ENCODE results near the gene NINJ1.
"Not testable (repeated sequence)": the region's sequence is repeated elsewhere in the genome, so short reads cannot be mapped to it uniquely, and the experiment has no call there.

The NINJ1 gene

GRCh38 chr9:93118863-93119702 is 15.0 kb downstream of the NINJ1 start:
- DNase-seq = no peak

DNA sequence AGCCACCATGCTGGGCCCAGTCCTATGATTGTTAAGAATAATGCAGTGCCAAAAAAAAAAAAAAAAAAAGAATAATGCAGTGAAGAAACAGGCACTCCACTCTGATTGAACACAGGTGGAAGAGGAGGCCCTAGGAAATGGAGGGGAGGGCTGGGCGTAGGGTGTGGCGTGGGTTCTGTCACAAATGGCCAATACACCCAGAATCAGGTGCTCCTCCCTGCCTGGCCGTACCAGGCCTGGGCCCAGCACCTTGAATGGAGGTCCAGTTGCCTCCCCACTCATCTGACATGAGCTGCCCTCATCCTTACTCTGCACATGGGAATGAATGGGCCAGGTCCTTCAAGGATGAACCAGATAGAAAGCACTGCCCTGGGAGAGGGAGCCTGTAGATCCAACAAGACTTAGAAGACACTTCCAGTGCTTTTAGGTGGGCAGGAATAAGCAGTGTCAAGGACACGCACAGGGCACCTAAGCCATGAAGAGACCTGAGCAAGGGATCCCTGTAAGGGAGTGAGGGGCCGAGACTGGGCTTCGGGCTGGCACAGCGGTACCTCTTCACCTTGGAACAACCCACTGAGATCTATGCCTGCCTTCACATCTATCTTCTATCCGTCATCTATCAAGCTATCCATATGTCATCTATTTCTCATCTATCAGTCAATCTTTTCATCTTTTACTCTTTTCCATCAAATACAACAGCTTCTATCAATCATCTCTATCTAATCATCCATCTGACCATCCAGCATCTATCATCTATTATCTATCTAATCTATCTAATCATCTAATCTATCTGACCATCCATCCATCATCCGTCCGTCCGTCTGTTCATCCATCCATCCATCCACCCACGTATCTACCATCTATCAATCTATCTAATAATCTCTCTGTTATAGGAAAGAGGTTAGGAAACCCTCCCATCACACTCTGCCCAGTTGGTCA is 15.9 kb downstream of the NINJ1 start:
- no peak for DNase-seq

DNA sequence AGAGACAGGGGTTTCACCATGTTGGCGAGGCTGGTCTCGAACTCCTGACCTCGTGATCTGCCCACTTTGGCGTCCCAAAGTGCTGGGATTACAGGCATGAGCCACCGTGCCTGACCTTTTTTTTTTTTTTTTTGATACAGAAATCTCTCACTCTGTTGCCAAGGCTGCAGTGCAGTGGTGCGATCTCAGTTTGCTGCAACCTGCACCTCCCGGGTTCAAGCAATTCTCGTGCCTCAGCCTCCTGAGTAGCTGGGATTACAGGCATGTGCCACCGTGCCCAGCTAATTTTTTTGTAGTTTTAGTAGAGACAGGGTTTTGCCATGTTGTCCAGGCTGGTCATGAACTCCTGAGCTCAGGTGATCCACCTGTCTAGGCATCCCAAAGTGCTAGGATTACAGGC is 16.5 kb downstream of the NINJ1 start:
- not testable (repeated sequence) for DNase-seq

DNA sequence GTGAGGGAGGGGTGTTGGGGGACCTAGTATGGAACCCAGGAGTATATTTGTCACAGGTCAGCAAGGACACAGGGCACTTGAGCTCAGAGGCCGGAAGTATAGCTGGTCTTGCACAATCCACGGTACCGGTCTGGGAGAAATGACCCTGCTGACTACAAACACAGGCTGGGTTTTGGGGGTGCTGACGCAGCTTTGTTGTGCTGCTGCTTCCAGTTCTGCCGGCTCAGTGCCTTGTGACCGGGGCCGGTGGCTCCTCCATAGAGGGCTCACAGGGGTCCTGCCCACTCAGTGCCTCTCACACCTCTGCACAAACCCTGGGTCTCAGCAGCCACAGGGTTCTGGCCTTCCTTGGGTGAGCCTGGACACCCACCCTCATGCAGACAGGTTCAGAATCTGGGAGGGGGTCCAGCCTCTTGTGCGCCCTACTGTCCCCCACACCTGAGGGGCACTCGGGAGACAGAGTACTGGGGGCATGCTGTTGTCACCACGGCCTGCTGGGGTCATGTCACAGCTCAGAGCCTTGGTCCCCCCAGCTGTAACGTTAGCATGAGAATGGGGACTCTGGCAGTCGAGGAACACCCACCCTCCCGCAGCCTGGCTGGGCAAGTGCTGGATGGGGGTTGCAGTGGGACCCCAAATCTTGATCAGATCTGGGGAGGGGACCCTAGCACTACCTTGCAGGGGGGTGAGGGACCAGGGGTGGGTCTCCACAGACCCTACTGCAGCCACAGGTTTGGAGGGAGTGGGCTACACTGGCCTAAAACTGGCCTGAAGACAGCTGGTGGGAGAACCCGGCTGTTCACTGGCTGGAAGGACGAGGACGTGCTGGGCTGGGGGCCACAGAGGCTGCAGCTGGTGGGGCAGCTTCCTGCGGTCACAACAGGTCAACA is 17.7 kb downstream of the NINJ1 start:
- no peak for DNase-seq

GRCh38 chr9:93115486-93116071 is 18.5 kb downstream of the NINJ1 start:
- no peak for DNase-seq

DNA sequence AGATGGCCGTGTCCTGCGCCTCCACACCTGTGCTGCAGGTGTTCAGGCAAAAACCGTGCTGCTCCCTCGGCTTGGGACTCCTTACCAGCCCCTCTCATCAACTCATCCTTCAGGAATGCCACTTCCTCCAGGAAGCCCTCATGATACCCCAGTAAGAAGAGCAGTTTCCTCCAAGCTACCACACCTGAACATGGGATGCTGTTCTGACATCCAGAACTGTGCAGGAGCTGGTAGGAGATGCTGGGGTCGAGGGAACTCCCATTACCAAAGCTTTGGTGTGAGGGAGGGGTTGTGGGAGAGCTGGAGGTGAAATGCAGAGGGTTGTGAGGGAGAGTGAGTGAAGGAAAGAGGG is 19.1 kb downstream of the NINJ1 start:
- DNase-seq = no peak

DNA sequence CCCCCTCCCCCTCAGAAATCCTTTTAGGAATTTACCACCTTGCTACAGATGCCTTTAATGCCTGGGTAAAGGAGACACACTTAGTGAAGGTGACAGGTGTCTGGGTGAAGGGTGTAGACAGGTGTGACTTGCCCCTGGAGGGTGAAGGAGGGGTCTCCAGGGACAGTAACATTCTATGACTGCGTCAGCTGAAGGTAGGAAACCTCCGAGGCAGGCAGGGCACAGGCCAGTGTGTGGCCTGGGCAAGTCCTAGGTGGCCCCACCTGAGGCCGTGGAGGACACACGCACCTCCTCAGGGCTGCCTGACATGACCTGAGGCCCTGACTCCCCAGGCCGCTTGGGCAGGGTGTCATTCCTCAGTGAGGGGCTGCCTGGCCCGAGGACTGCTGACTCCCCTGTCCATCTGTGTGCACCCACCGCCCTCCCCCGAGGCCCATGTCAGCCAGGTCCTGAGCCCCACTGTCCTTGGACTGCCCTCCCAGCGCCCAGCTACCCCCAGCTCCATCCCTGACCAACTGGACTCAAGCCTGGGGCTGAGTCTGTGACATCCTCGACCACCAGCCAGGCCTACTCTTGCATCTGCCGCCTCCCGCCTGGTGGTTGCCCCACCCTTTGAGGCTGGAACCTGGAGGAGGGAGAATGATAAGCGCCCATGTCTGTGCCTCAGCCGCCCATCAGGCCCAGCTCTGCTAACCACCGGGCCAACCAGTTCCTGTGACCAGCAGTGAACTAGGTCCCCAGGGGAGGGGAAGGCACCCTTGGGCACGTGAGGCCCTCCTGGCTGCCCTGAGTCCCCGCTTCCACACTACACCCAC is 19.7 kb downstream of the NINJ1 start:
- no peak for DNase-seq

DNA sequence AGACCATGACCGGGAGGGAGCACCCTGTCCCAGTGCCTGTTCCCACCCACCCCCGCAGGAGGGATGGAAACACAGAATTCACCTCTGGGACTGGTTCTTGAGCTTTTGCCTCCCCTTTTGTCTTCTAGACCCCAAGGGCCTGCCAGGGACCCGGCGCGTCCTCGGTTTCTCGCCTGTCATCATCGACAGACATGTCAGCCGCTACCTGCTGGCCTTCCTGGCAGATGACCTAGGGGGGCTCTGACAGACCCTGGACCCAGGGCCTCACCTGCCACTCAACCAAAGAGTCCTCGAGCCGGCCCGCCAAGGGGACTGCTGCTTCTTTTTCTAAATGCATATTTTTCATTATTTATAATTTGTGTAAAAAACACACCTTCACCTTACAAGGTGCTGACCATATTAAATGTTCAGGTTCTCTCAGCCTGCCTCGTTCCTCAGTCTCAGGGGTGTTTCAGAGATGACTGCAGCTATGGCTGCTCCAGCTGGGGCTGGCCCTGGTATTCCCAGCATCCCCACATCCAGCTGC is 21.1 kb downstream of the NINJ1 start:
- DNase-seq = no peak

DNA sequence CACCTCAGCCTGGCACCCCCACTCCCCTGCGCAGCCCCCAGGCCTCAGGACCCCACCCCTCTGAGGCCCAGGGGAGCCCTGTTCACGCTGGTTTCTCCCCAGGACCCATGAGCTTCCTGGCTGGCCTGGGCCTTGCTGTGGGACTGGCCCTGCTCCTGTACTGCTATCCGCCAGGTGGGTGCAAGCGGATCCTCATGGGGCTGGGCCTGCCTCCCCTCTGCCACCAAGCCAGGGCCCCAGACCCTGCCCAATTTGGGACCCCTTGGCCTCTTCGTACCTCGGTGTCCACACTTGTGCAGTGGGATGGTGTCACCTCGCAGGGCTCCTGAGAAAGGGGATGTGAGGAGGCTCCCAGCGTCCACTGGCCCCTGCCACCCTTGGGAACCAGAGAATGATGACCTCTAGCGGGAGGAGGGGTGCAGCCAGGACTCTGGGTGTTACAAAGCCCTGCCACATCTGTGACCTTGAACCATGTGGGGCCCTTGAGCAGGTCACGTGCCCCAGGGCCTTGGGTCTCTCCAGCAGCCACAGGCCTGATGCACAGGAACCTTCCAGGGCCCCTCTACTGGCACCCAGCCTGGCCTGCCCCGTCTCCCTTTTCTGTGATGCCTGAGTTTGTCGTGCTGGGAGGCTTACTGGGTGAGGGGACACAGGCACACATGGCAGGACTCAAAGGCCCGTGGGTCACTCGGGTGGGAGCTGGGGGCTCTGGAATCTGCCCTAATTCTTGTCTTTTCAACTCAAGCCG is 21.8 kb downstream of the NINJ1 start:
- DNase-seq = no peak

DNA sequence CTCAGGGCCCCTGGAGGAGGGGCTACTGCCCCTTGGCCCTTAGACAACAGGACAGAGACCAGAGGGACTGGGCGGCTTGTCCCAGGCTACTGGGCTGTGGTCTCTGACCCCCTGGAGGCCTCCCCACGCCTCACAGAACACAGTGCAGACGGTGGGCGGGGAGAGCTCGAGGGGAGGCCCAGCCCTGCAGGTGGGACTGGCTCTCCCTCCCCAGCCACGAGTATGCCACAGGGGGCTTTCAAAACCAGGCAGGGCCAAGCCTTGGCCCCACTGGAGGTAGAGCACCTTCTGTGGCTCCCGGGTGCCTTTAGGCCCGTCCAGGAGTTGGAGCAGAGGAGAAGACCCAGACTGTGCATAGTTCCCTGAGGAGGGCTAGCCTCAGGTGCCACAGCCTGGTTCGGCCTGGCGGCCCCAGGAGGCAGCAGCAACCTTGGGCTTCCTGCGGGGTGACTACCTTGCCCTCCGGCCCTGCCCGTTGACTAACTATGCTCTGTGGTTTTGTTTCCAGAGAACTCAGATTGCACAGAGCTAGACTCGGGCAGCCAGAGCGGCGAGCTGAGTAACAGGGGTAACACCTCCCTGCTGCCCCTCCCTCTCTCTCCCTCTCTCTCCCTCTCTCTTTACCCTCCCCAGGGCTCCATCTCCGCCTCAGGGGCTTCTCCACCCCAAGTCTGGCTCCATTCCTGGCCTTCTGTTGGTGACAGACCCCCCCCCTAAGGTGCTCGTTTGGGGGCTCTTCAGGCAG is 22.5 kb downstream of the NINJ1 start:
- no peak for DNase-seq

DNA sequence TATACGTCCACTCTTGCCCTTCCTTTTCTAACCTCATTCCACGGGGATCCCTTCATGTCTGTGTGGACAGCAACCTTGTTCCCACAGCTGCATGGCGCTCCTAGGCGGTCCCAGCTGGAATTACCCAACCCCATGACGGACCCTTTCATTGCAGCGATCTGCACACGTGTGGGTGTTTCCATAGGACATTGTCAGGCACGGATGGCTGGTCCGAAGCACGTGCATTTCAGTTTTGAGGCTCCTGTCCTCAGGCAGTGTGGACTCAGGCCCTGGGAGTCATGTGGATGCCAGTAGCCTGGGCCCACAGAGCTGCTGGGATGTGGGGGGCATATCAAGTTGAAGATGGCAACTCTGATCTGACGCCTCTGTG is 23.1 kb downstream of the NINJ1 start:
- DNase-seq = no peak

GRCh38 chr9:93110311-93110855 is 23.7 kb downstream of the NINJ1 start:
- no peak for DNase-seq

DNA sequence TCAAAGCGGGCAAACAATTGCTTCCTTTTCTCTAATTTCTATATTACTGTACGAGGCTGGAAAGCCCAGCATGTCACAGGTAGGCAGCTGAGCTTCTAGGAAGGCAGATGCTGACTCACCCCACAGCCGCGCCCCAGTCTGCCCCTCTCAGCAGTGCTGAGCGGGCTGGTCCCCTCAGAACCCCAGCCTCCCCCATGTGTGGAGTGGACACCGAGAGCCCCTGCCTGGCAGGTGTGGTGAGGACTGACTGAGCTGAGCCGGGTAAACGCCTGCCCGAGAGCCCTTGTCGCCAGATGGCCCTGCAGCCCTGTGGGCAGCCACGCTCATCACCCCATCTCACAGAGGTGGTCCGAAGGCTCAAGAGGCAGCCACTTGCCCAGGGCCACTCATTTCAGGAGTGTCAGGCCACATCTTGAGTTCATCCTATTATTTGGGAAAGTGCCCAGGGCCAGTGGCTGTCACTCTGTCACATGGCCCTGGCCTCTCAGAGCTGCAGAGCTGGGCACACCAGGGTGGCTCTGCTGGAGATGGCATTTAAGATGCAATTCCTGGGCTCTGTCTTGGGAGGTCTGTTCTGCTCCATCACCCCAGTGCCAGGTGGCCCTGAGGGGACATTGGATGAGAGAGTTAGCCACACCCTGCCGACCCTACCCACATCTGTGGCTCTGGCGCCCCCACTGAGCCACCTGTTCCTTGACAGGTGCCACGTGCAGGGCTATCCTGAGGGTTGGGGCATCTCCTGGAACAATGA is 25.6 kb downstream of the NINJ1 start:
- DNase-seq = no peak

DNA sequence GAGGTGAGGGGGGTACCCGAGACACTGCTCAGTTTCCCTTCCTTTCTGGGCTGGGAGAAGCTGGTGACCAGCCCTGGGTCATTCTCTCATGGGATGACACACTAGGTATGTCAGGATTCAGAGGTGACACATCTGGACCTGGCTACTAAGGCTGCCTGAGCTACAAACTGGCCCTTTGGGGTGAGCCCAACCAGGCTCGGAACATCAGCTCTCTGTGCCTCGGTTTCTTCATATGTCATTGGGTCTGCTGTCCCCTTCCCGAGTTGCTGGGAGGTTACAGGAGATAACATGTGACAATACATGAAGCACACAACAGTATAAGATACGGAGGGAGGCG is 26.3 kb downstream of the NINJ1 start:
- no peak for DNase-seq

DNA sequence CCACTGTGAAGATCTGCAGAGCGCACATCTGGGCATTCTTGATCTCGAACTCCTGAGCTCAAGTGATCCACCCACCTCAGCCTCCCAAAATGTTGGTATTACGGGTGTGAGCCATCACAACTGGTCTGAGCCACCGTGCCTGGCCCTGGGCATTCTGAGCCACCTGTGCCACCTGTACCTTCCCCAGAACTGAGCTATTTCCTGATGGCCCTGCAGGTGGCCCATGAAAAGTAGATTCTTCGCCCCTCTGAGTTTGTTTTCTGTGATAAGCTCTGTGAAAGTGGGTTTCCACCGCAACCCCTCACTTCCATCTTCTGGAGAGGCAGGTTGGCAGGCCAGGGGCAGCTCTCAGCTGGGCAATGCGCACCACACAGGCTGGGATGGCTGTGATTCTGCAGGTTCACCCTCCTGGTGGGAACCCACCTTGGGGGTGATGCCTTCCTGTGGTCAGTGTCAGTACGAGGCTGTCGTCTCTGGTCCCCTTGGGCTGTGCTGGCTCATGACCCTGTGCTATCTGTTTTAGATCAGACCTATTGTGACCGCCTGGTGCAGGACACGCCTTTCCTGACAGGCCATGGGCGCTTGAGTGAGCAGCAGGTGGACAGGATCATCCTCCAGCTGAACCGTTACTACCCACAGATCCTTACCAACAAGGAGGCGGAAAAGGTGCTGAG is 26.8 kb downstream of the NINJ1 start:
- no peak for DNase-seq

DNA sequence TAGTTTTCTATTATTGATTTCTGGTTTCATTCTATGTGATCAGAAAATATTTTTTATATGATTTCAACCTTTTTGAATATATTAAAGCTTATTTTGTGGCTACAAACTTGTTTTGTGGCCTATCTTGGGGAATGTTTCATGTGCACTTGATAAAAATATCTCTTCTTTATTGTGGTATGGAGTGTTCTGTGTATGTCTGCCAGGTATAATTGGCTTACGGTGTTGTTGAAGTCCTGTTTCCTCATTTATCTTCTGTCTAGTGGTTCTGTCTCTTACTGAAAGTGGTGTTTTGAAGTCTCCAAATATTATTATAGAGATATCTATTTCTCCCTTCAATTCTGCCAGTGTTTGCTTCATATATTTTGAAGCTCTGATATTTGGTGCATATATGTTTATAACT is 28.4 kb downstream of the NINJ1 start:
- DNase-seq = no peak

DNA sequence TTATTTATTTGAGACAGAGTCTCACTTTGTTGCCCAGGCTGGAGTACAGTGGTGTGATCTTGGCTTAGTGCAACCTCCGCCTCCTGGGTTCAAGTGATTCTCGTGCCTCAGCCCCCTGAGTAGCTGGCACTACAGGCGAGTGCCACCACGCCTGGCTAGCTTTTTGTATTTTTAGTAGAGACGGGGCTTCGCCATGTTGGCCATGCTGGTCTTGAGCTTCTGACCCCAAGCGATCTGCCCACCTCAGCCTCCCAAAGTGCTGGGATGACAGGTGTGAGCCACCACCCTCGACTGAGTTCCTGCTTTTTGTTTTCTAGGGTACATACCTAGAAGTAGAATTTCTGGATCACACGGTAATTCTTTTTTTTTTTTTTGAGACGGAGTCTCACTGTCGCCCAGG is 33.0 kb downstream of the NINJ1 start:
- not testable (repeated sequence) for DNase-seq

DNA sequence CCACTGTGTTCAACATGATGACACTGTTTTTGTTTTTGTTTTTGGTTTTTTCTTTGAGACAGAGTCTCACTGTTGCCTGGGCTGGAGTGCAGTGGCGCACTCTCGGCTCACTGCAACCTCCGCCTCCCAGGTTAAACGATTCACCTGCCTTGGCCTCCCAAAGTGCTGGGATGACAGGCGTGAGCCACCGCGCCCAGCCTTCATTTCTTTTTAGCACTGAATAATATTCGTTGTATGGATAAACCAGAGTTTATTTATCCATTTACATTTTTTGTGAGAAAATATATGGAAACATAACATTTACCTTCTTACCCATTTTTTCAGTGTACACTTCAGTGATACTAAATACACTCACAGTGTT is 33.8 kb downstream of the NINJ1 start:
- DNase-seq = no peak
